CD4-positive, alpha-beta T cell (primary cell): ENCODE measurements around the gene IL2RA. TPM values are rescaled to one million over a fixed set of nuclear protein-coding genes. Genes with fewer than 3 reads are reported as not detected.
A peak's percentile ranks its signal among the peaks of the same experiment; 100 is the strongest.

Experiments
- ATAC-seq: fragments of 200-7000 bp; cut with Tn5 transposase; one replicate; pipeline ENCODE4 v1.10.0; 2022; ENCODE audit warnings: mild to moderate bottlenecking; ENCODE audit not compliant: poor library complexity
- CTCF ChIA-PET: fragments of 350-600 bp; sonication (Branson Sonifier 250); formaldehyde crosslinking; loops from one replicate; lab custom pipeline; 2021; ENCODE audit warnings: antibody characterized with exemption, inconsistent platforms; lab: Charles Lee
- POLR2A ChIA-PET: fragments of 350-600 bp; sonication (Branson Sonifier 250); formaldehyde crosslinking; loops from one replicate; lab custom pipeline; 2021; ENCODE audit warnings: antibody characterized with exemption, inconsistent platforms; lab: Charles Lee
- DNase-seq, 14 experiments: peaks; one replicate each; pipeline ENCODE4 v3.0.0-alpha.2; 2013 to 2020; ENCODE audit warnings: mixed read lengths in 2 of 14
- H3K27ac ChIP-seq, 2 donors: one replicate each; pipeline versions ENCODE4 v1.5.1 to v1.7.0; 2013; ENCODE audit warnings: low read length in 2 of 2, low read depth in 1 of 2, mild to moderate bottlenecking in 1 of 2
- H3K27me3 ChIP-seq, 2 experiments: 1 replicate in 1 of 2; 2 replicates in 1 of 2; pipeline versions ENCODE4 v1.6.1 to v1.7.0; 2013; ENCODE audit warnings: low read length in 2 of 2, control low read depth in 1 of 2, mild to moderate bottlenecking in 1 of 2, moderate library complexity in 1 of 2; ENCODE audit not compliant: insufficient read depth in 2 of 2, control insufficient read depth in 1 of 2
- H3K36me3 ChIP-seq: one replicate; pipeline ENCODE4 v1.6.1; 2013; ENCODE audit warnings: low read length, control low read depth; ENCODE audit not compliant: insufficient read depth
- H3K4me1 ChIP-seq: one replicate; pipeline ENCODE4 v1.6.1; 2013; ENCODE audit warnings: low read length, control low read depth; ENCODE audit not compliant: insufficient read depth
- H3K4me3 ChIP-seq: one replicate; pipeline ENCODE4 v1.5.1; 2013; ENCODE audit warnings: mild to moderate bottlenecking, low read length, moderate library complexity
- H3K9me3 ChIP-seq, 2 experiments: 1 replicate in 1 of 2; 2 replicates in 1 of 2; pipeline versions ENCODE4 v1.6.1 to v1.7.0; 2013; ENCODE audit warnings: low read length in 2 of 2, mild to moderate bottlenecking in 2 of 2, control low read depth in 1 of 2, moderate library complexity in 1 of 2; ENCODE audit not compliant: control insufficient read depth in 1 of 2, insufficient read depth in 1 of 2
- H3K27ac Mint-ChIP-seq: one replicate; pipeline ENCODE4 v1.8.0; 2020; ENCODE audit warnings: mixed read lengths
- H3K27me3 Mint-ChIP-seq: one replicate; pipeline ENCODE4 v1.8.0; 2021; ENCODE audit warnings: mixed read lengths
- H3K36me3 Mint-ChIP-seq: one replicate; pipeline ENCODE4 v1.8.0; 2021; ENCODE audit warnings: low read depth, mixed read lengths
- H3K4me1 Mint-ChIP-seq: one replicate; pipeline ENCODE4 v1.8.0; 2021; ENCODE audit warnings: low read depth, mixed read lengths
- H3K4me3 Mint-ChIP-seq: one replicate; pipeline ENCODE4 v1.8.0; 2020; ENCODE audit warnings: mild to moderate bottlenecking, mixed read lengths
- H3K9me3 Mint-ChIP-seq: one replicate; pipeline ENCODE4 v1.8.0; 2020; ENCODE audit warnings: mixed read lengths
- CTCF ChIP-seq: fragments of 200-600 bp; IDR thresholded peaks from one replicate; pipeline ENCODE4 v1.8.0; 2022; ENCODE audit warnings: antibody characterized with exemption, mild to moderate bottlenecking
- intact Hi-C, 2 experiments: fragments of 100-400 bp; cut with DNase I in 1 of 2; cut with micrococcal nuclease in 1 of 2; formaldehyde crosslinking; loops; one replicate each; pipeline versions ENCODE4 v1.15.1 to v1.9.0; 2023 to 2025; cut with DNase I, micrococcal nuclease
- total RNA-seq, 174 experiments: library from RNA in 2 of 174; stranded (reverse) in 2 of 174; gene quantifications; one replicate each; pipeline ENCODE4 v1.2.3 and lab custom pipeline; 2021 to 2026

The IL2RA gene
- total RNA-seq, 2 experiments from 2014 or later: 4.9 to 5.4 TPM

GRCh38 chr10:6089334-6090219 is 27.4 kb upstream of the IL2RA start:
- peak overlapping the region; percentile 92 for H3K4me3 ChIP-seq

DNA sequence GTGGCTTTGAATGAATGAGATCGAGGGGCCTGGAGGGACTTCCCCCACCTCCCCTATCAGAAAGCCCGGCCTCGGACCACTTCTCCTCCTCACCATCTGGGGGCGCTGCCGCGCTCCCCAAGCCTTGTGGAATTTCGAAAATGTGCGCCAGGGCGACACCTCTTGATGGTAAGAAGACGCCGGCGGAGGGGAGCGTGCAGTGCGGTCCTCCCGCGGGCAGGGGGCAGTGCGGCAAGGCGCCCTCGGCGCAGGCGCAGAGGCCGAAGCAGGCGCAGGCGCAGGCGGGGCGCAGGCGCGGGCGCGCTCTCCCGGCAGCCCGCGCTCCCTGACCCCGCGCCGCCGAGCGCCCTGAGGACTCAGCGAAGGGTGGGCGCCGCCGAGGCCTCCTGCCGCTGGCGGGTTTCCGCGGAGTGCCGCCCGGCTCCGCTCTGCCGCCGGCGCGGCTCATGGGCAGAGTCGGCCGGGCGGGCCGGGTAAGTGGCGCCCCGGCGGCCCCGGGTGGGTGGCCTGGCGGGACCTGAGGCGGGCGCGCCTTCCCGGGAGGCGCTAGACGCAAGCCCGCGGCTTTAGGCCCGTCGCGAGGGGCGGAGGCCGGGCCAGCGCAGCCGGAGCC is 26.7 kb upstream of the IL2RA start, which contains the start of gene RBM17:
RBM17 (plus strand) TSS at position 314 of the 613 bp plus-strand sequence. CDS start 8,032 bp downstream, outside the sequence.
- Histone ChIP-seq H3K27ac (peak within 1 kb of the TSS; percentile 26 to 33), H3K9me3 (no peaks in the 10 kb centered on the region), H3K27me3 (no peaks in the 10 kb centered on the region), H3K36me3 (no peaks in the 10 kb centered on the region), H3K4me1 (peaks cover 50% of the 10 kb centered on the region), H3K4me3 (peak within 1 kb of the TSS; percentile 92)
- no peaks in the 10 kb centered on the region for H3K27me3 Mint-ChIP-seq
- H3K36me3 Mint-ChIP-seq: peaks cover 12% of the 10 kb centered on the region
- intact Hi-C loops: loop anchor here (1.0 to 5.0 kb wide), 6 partner anchors 38 to 318 kb away; partner anchors contain the start of gene FBH1 (in 1 of the 2)
- POLR2A ChIA-PET: interaction anchor here (0.8 to 1.7 kb wide), 4 partner anchors 17 to 112 kb away, joined by 3 to 7 read pairs (median 3); no protein-coding TSS in a partner anchor
- CTCF ChIA-PET: interaction anchor here (0.9 to 4.9 kb wide), 4 partner anchors 34 to 75 kb away, joined by 3 to 70 read pairs (median 26); no protein-coding TSS in a partner anchor
- ATAC-seq: peak; percentile 86
- DNase-seq: peak; percentile 94 to 99 (median 98)
- H3K4me3 Mint-ChIP-seq: peak within 1 kb of the TSS; percentile 85
- peak; percentile 100 for TF ChIP-seq CTCF
- peak within 1 kb of the TSS; percentile 77 for H3K27ac Mint-ChIP-seq
- no peaks in the 10 kb centered on the region for H3K9me3 Mint-ChIP-seq
- H3K4me1 Mint-ChIP-seq: peaks cover 73% of the 10 kb centered on the region

More at GRCh38 chr10:6089334-6090219, 27.4 kb upstream of the IL2RA start:
- H3K36me3 Mint-ChIP-seq: peaks cover 18% of the 10 kb centered on the region
- Histone ChIP-seq H3K9me3 (no peaks in the 10 kb centered on the region), H3K36me3 (no peaks in the 10 kb centered on the region), H3K4me1 (peaks cover 44% of the 10 kb centered on the region), H3K27me3 (no peaks in the 10 kb centered on the region), H3K27ac (peak overlapping the region; percentile 26 to 33)
- intact Hi-C loops: loop anchor here (2.0 to 5.0 kb wide), 4 partner anchors 55 to 318 kb away; partner anchors contain the start of gene FBH1 (in 1 of the 2)
- CTCF ChIA-PET: interaction anchor here (0.9 to 4.9 kb wide), 2 partner anchors 38 to 74 kb away, joined by 3 to 70 read pairs; no protein-coding TSS in a partner anchor
- peak in 4 of 14 experiments; percentile 19 to 46 (median 38) for DNase-seq
- TF ChIP-seq CTCF: no peak
- peak overlapping the region; percentile 77 for H3K27ac Mint-ChIP-seq
- POLR2A ChIA-PET: interaction anchor here (1.0 to 1.7 kb wide), 6 partner anchors 18 to 113 kb away, joined by 3 to 8 read pairs (median 4); partner anchors contain the start of gene PFKFB3
- H3K27me3 Mint-ChIP-seq: no peaks in the 10 kb centered on the region
- H3K4me1 Mint-ChIP-seq: peaks cover 76% of the 10 kb centered on the region
- peak overlapping the region; percentile 85 for H3K4me3 Mint-ChIP-seq
- ATAC-seq: no peak
- H3K9me3 Mint-ChIP-seq: no peaks in the 10 kb centered on the region
